ENCODE measurements around the gene MICALL2.

GRCh38 chr7:1404460-1404809 is 54.8 kb downstream of the MICALL2 start:
- TF ChIP-seq POLR2A (IDR thresholded peaks at IDR 0.05) (no peak), CTCF (IDR thresholded peaks at IDR 0.05) (no peak)

Data from adrenal gland (tissue), 5 donors.